Fibroblast of skin of right quadriceps (primary cell): ENCODE data around the gene APLNR.
"Not testable (repeated sequence)": the region's sequence is repeated elsewhere in the genome, so short reads cannot be mapped to it uniquely, and the experiment has no call there.

ENCODE experiments used
- DNase-seq: peaks from one replicate; pipeline ENCODE4 v3.0.0-alpha.2; 2013

The APLNR gene

GRCh38 chr11:57237204-57237681, at the start of gene APLNR:
Gene APLNR, minus strand, starts transcription at chr11:57237250. Its CDS starts 246 bp downstream, at chr11:57237004.
- no peak for DNase-seq

DNA sequence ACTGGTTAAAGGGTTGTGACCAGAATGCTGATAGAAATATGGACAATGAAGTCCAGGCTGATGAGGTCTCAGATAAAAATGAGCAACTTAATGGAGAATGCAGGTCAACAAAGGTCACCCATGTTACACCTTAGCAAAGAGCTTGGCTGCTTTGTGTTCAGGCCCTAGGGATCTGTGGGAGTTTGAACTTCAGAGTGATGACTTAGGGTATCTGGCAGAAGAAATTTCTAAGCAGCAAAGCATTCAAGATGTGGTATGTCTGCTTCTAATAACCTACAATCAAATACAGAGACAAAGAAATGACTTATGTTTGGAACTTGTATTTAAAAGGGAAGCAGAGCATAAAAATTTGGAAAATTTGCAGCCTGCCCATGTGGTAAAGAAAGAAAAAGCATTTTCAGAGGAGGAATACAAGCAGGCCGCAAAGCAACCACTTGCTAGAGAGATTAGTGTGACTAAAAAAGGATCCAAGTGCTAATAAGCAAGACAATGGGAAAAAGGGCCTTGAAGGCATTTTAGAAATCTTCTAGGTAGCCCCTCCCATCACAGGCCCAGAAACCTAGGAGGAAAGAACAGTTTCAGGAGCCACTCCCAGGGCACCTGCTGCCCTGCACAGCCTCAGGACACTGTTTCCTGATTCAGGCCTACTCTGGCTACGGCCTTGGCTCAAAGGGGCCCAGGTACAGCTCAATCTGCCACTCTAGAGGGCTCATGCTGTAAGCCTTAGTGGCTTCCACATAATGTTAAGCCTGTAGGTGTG, 46.4 kb upstream of the APLNR start:
- peak; percentile 19 for DNase-seq

- DNase-seq, result not testable (repeated sequence)
Observed at GRCh38 chr11:57281546-57281945, 44.5 kb upstream of the APLNR start.

DNA sequence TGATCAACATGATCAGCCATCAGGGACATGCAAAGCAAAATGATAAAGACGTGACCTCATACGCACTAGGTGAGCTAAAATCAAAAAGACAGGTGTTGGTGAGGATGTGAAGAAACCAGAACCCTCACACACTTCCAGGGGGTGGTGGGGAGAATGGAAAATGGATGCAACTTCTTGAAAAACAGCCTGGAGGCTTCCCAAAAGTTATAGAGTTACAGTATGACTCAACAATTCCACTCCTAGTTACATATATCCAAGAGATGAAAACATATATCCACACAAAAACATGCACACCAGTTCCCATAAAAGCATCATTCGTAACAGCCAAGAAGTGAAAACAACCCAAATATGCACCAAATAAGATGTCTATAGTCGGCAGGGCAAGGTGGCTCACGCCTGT, 42.1 kb upstream of the APLNR start:
- DNase-seq, result peak; percentile 75

- DNase-seq, result peak; percentile 15
Observed at GRCh38 chr11:57278721-57279095, 41.7 kb upstream of the APLNR start.

- DNase-seq, result peak; percentile 87
Observed at GRCh38 chr11:57277845-57278720, 41.0 kb upstream of the APLNR start.

DNA sequence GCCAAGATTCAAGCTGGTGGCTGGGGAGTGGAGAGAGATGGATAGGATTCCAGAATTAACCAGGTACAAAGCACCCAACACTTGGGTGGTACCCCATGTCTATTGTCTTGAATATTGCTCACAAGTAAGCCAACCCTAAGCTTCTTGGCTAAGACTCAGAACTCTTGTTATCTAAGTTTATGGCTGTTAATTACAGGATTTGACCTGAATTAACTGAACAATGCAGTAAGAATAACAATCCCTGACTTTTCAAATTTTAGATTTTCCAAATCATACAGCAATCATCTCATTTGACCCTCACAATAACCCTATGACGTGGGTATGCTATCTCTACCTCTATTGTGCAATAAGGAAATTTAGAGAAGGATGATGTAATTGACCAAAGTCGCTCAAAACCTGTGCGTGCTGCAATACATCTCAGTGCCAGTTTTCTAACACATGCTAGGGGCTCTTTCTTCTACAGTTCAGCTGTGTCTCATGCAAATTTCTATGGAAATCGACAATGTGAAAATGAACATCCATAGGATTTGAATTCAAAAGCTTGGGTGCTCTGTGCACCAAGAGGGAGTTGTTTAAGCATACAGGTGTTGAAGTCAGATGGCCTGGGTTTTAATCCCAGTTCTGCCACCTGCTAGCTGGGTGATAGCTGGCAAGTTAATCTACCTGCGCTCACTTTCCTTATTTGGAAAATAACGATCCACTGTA, 40.1 kb upstream of the APLNR start:
- DNase-seq, result no peak

DNA sequence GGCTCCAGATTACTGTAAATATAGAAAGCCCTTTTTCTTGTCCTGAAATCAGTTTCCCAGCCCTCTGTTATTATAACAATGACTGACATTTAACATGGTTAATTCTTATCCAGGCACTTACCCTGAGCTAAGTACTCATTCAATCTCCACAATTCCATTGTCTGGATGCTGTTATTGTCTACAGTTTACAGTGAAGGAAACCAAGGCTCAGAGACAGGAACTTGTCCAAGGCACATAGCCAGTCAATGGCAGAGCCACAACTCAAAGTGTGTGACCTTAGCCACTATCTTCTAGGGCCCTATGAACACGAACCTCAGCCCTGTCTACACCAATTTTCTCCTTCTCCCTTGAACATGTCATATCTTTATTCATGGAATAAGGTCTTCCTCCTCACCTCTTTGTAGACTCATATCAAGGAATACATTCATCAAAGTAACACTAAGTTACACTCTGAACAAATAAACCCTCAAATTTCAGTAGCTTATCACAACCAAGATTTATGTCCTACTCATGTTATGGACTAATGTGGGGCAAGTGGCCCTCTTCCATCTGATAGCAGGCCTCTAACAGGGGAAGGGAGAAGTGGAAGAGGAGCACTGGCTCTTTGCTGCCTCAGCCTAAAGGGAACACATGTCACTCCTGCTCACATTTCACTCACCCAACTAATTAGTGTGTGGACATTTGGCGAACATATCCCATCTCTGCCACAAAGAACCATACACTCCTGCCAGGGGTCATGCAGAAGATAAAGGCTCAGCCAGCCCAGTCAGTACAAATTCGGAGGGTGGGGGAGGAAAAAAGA, 39.3 kb upstream of the APLNR start:
- no peak for DNase-seq

GRCh38 chr11:57275582-57275981, 38.5 kb upstream of the APLNR start:
- DNase-seq, result peak; percentile 19

GRCh38 chr11:57274904-57275498, 38.0 kb upstream of the APLNR start:
- DNase-seq, result no peak

DNA sequence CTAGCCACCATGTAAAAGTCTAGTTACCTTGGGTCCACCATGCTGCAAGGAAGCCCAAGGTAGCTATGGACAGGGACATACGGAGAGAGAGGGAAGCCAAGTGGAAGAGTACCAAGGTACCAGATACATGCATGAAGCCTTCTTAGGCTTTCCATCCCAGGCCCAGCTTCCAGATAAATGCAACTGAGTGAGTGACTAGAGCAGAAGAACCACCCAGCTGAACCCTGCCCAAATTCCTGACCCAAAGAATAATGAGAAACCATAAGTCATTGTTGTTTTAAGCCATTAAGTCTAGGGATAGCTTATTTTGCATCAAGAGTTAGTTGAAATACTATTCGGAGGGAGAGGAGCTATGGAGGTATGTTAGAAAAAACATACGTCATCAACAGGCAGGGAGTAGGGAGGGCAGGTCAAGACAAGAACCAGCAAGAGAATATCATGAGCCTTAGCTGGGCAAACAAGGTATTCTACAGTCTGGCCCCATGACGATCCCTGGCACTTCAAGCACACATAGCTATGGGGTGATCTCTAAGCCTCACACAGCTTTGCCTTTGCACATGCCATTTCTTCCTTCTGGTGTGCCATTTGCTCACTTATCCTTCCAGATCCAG, 36.5 kb upstream of the APLNR start:
- DNase-seq, result no peak

DNA sequence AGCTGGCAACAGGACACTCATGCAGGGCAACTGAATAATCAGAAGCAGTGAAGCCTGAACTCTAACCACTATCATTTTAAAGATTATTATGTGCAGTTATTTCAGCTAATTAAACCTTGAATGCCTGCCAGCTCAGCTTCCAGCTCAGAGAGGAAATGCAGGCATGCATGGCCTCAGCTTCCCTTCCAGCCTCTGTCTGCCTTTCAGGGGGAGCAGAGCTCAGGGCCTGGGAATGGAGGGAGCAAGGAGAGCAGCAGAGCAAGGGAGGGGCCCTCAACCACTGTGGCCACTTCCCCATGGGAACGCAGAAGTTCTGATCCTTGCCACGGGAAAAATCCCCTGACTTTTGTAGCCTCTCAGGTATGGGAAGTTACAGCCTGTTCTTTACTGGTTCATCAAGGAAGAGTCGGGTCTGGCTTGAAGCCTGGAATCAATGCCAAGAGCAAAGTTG, 32.5 kb upstream of the APLNR start:
- DNase-seq, result no peak

GRCh38 chr11:57266157-57266556, 29.1 kb upstream of the APLNR start:
- DNase-seq, result no peak

- DNase-seq, result no peak
Observed at GRCh38 chr11:57263351-57263750, 26.3 kb upstream of the APLNR start.

DNA sequence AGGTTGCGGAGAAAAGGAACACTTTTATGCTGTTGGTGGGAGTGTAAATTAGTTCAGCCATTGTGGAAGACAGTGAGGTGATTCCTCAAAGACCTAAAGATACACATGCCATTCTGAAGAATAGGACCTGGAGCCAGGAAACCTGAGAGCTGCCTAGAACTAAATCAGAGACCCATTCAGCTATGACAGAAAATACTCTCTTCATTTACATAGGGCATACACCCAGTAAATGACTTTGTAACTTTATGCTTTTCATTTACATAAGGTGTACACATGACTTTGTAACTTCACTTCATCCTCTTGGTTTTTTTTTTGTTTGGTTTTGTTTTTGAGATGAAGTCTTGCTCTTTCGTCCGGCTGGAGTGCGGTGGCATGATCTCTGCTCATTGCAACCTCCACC, 25.1 kb upstream of the APLNR start:
- DNase-seq, result no peak

DNA sequence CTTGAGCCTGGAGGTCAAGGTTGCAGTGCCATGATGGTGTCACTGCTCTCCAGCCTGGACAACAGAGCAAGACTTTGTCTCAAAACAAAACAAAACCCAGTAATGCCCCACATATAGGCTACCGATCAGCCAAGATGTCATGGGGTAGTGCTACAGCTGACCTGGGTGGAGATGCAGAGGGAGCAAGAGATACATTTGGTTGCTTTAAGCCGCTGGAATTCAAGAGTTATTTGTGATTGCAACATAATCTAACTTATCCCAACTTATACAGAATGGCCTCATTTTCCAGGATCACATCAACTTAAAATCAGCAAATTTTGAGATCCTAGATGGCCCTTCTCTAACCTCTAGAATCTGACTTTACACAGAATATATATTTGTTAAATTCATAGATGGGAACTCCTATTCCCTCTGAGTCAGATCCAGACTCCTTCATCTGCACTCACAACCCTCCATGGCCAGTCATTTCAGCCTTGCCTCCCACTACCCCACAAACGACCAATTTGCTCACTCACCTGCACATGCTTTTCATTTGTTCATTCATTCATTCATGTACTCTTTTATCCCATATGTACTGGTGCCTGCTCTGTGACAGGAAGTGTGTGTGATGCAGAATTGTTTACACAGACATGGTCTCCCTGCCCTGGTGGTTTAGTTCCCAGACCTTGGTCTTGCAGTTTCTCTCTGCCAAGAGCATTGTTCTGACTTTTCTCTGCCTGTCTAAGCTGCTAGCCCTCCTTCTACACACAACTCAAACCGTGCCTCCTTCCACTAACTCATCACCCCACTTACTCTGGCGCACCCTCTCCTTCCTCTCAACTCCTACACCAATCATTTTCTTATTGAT, 24.1 kb upstream of the APLNR start:
- no peak for DNase-seq

- DNase-seq, result no peak
Observed at GRCh38 chr11:57256119-57256518, 19.1 kb upstream of the APLNR start.

GRCh38 chr11:57255618-57256017, 18.6 kb upstream of the APLNR start:
- no peak for DNase-seq

- DNase-seq, result no peak
Observed at GRCh38 chr11:57254631-57255030, 17.6 kb upstream of the APLNR start.

DNA sequence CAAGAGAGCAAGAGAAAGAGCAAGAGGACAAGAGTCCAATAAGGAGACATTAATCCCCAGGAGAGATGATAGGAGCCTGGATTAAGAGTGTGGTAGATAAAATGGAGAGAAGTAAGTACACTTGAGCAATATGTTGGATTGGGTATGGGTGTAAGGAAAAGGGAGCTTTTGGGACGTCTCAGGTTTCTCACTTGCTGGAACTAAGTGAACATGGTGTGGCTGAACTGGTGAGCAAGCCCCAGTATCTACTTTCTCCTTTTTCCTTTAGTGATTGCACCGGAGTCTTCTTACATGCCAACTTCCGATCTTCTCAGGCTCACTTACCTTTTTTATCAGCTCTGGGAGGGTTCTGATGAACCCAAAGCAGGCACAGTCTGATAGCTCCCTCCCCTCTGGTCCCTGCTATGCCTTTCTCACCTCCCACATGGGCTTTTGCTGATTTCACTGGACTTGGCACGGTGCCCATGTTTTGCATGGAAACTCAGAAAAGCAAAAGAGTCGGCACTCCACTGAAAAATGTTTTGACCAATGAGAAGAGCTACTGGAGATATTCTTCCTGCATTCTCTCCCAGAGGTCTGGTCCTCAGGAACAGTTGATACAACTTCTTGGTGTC, 14.5 kb upstream of the APLNR start:
- peak; percentile 33 for DNase-seq
